MCF 10A (cell line): ENCODE results near the gene SHISA8. TPM values are rescaled to one million over a fixed set of nuclear protein-coding genes. Genes with fewer than 3 reads are reported as not detected.

Experiments
- Bru-seq: library from RNA; stranded (reverse); fragments of 400-500 nt; gene quantifications from one replicate; lab custom pipeline; 2021; lab: Mats Ljungman, UMichigan
- BruChase-seq, 2 experiments: library from RNA; stranded (reverse); fragments of 400-500 nt; gene quantifications; one replicate each; lab custom pipeline; 2021; lab: Mats Ljungman, UMichigan
- BruUV-seq: library from RNA; stranded (reverse); fragments of 400-500 nt; replicated peaks from 2 replicates; lab custom pipeline; 2021; lab: Mats Ljungman, UMichigan
- CTCF ChIA-PET: fragments of 300-600 bp; sonication (Branson Sonifier 250); formaldehyde crosslinking; extraction: SDS; loops from one replicate; lab custom pipeline; 2021; ENCODE audit warnings: antibody characterized with exemption, inconsistent platforms; lab: Yijun Ruan, JAX
- POLR2A ChIA-PET: fragments of 300-600, 350-650 bp; sonication (Branson Sonifier 250); formaldehyde crosslinking; extraction: SDS; loops from one replicate; lab custom pipeline; 2020; ENCODE audit warnings: antibody characterized with exemption, inconsistent platforms; lab: Yijun Ruan, JAX
- DNase-seq: peaks from one replicate; pipeline ENCODE4 v3.0.0-alpha.2; 2018; ENCODE audit not compliant: unreplicated experiment
- H3K27ac Mint-ChIP-seq: one replicate; pipeline ENCODE4 v1.8.0; 2022; ENCODE audit warnings: mild to moderate bottlenecking, low read depth, mixed read lengths; ENCODE audit not compliant: unreplicated experiment
- H3K27me3 Mint-ChIP-seq: one replicate; pipeline ENCODE4 v1.8.0; 2022; ENCODE audit warnings: mixed read lengths; ENCODE audit not compliant: insufficient read depth, unreplicated experiment
- H3K36me3 Mint-ChIP-seq: one replicate; pipeline ENCODE4 v1.8.0; 2022; ENCODE audit warnings: mild to moderate bottlenecking, moderate library complexity, mixed read lengths; ENCODE audit not compliant: insufficient read depth, unreplicated experiment
- H3K4me1 Mint-ChIP-seq: one replicate; pipeline ENCODE4 v1.8.0; 2022; ENCODE audit warnings: mixed read lengths; ENCODE audit not compliant: insufficient read depth, unreplicated experiment
- H3K4me3 Mint-ChIP-seq: one replicate; pipeline ENCODE4 v1.8.0; 2022; ENCODE audit warnings: mild to moderate bottlenecking, moderate library complexity, mixed read lengths; ENCODE audit not compliant: unreplicated experiment
- H3K9me3 Mint-ChIP-seq: one replicate; pipeline ENCODE4 v1.8.0; 2022; ENCODE audit warnings: mixed read lengths; ENCODE audit not compliant: unreplicated experiment
- CTCF ChIP-seq: fragments of 200-600 bp; IDR thresholded peaks from one replicate; pipeline ENCODE4 v1.8.0; 2022; ENCODE audit warnings: antibody characterized with exemption, mild to moderate bottlenecking; ENCODE audit not compliant: unreplicated experiment
- intact Hi-C: fragments of 100-400 bp; cut with micrococcal nuclease; formaldehyde crosslinking; loops from 2 replicates; pipeline ENCODE4 v1.14.1; 2022
- long read RNA-seq: library from polyadenylated mRNA; stranded (forward); transcript quantifications from one replicate; pipeline ENCODE4 v2.0.0, GENCODE V29; 2022
- total RNA-seq: library from RNA; stranded (reverse); gene quantifications from 2 replicates; pipeline ENCODE4 v1.2.3, GENCODE V29; 2022

SHISA8 gene
- not detected in 2 replicates for total RNA-seq
- not detected for Bru-seq, nascent RNA
- BruChase-seq, experiment 1, labeled RNA remaining after a 6-hour chase: not detected
- not detected for BruChase-seq, experiment 2, labeled RNA remaining after a 2-hour chase
- long read RNA-seq: 0 reads

GRCh38 chr22:41915035-41915785 is at the start of gene SHISA8:
TSS of gene SHISA8 (minus strand) at chr22:41915074. CDS start at chr22:41914667, 407 bp downstream.
- no TSS peak for BruUV-seq
- peak within 1 kb of the TSS; percentile 19 for H3K4me3 Mint-ChIP-seq
- H3K4me1 Mint-ChIP-seq: no peaks in the 10 kb centered on the region
- intact Hi-C loops: no loop called here
- ChIA-PET CTCF (no interaction called here), POLR2A (no interaction called here)
- DNase-seq: no peak
- H3K27me3 Mint-ChIP-seq: peaks cover 45% of the 10 kb centered on the region
- H3K27ac Mint-ChIP-seq: no peak within 1 kb of the TSS
- no peak for TF ChIP-seq CTCF
- H3K36me3 Mint-ChIP-seq: no peaks in the 10 kb centered on the region
- H3K9me3 Mint-ChIP-seq: no peaks in the 10 kb centered on the region

DNA sequence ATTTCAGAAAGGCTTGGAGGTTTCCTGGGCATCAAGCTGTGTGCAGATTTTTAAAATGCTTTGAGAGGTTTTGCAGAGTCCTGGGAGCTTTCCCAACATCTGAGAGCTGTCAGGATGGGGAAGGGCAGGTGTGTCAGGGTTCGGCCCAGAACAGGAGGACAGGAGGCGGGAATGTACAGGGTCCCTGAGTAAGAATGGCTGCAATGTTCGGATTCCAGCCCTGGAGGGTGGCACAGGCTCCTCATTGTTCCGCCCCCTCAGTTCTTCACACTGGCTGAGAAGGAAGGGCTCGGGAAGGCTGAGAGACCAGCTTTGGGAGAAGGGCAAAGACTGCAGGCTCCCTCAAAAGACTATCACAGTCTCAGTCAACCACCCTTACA is 49.2 kb upstream of the SHISA8 start:
- H3K9me3 Mint-ChIP-seq: no peaks in the 10 kb centered on the region
- no peak for TF ChIP-seq CTCF
- intact Hi-C loops: loop anchor here (10.0 kb wide), 1 partner anchor 511 kb away; no protein-coding TSS in a partner anchor
- no peaks in the 10 kb centered on the region for H3K36me3 Mint-ChIP-seq
- DNase-seq: no peak
- H3K27me3 Mint-ChIP-seq: no peaks in the 10 kb centered on the region
- CTCF ChIA-PET: interaction anchor here (0.6 to 1.8 kb wide), 5 partner anchors 78 to 510 kb away, joined by 3 to 6 read pairs (median 3); no protein-coding TSS in a partner anchor
- no peak overlapping the region for H3K4me3 Mint-ChIP-seq
- BruUV-seq: no TSS peak
- no peak overlapping the region for H3K27ac Mint-ChIP-seq
- peaks cover 12% of the 10 kb centered on the region for H3K4me1 Mint-ChIP-seq
- POLR2A ChIA-PET: no interaction called here

- Mint-ChIP-seq H3K9me3 (no peaks in the 10 kb centered on the region), H3K27ac (no peak overlapping the region), H3K36me3 (no peaks in the 10 kb centered on the region), H3K4me3 (no peak overlapping the region), H3K27me3 (no peaks in the 10 kb centered on the region), H3K4me1 (peaks cover 12% of the 10 kb centered on the region)
- DNase-seq: no peak
- CTCF ChIA-PET: interaction anchor here (1.4 kb wide), 1 partner anchor 266 kb away, joined by 3 read pairs; no protein-coding TSS in a partner anchor
- no TSS peak for BruUV-seq
- intact Hi-C loops: loop anchor here (10.0 kb wide), 1 partner anchor 511 kb away; no protein-coding TSS in a partner anchor
- no peak for TF ChIP-seq CTCF
- POLR2A ChIA-PET: no interaction called here
These were observed 48.7 kb upstream of the SHISA8 start for GRCh38 chr22:41963453-41964111.
